Measurements from ENCODE around the gene CCDC187. TPM values are rescaled to one million over a fixed set of nuclear protein-coding genes. Genes with fewer than 3 reads are reported as not detected.
A peak's percentile ranks its signal among the peaks of the same experiment; 100 is the strongest.

The CCDC187 gene
- total and polyA plus RNA-seq, 2 of the 8 experiments (the other 6 are each of a cell fraction or from before 2014, with no cell fraction given) = 0.02 TPM; not detected in 1

DNA sequence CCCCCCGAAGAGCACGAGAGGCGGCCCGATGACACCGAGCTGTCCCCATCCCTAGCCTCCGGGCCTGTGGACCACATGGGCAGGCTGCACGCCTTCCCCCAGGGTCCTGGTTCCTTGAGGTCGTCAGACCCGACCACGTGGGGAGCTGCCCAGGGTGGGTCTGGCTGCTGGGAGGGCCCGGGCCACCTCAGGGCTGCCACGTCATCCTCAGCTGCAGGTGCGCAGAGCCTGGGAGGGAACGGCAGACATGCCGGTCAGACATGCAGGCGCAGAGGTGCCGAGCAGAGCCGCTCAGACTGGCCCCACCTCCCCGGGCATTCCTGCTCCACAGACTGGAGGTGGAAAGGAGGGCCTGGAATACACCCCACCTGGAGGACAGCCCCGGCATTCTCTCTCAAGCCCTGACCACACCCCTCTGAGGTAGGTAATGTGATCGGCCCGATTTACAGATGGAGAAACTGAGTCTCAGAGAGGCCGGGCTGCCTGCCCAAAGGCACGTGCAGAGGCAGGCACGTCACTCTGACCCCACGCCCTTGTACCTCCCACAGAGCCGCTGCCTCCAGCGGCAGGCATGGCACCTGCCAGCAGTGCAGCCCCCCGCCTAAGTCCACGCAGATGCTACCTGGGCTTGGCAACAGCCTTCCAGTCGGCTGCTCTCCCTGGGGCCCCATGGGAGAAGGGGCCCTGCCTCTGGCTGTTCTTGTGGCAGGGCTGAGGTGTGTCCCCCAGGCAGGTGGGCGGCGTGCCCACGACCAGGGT, 649 bp downstream of the CCDC187 start:
- Histone ChIP-seq H3K18ac (ENCODE audit: extremely low read depth, low read length) (no peak overlapping the region), H3K79me1 (ENCODE audit: low read depth, low read length) (no peaks in the 10 kb centered on the region; the same call in 1 of the 2 replicates), H3K36me3 (ENCODE audit: control insufficient read depth in 2 of 4, insufficient read depth in 4 of 4, low read length in 3 of 4) (no peaks in the 10 kb centered on the region), H3K27me3 (replicated peaks in 1 of 4; ENCODE audit: control insufficient read depth in 3 of 4, extremely low read depth in 1 of 4, insufficient read depth in 3 of 4, low read length in 3 of 4) (no peaks in the 10 kb centered on the region; a peak in 1 of 7 replicates), H2BK5ac (ENCODE audit: low read depth, low read length) (no peak overlapping the region), H3K56ac (replicated peaks; ENCODE audit: insufficient read length, low read depth, low read length) (no peak overlapping the region), H3K23ac (ENCODE audit: insufficient read length) (no peak overlapping the region), H2AFZ (ENCODE audit: low read length) (no peak overlapping the region), H3K4ac (replicated peaks; ENCODE audit: insufficient read length, low read depth, low read length) (no peak overlapping the region), H3K9me3 (ENCODE audit: insufficient read depth in 2 of 2, low read depth in 1 of 2, low read length in 1 of 2) (no peaks in the 10 kb centered on the region), H3K4me2 (ENCODE audit: insufficient read depth in 1 of 2, low read depth in 2 of 2, low read length in 2 of 2) (no peak overlapping the region), H3K4me3 (ENCODE audit: extremely low read depth in 1 of 4, insufficient read depth in 2 of 4, low read depth in 3 of 4, low read length in 4 of 4) (no peak overlapping the region), H2BK12ac (ENCODE audit: low read depth, low read length) (no peak overlapping the region), H2AK5ac (ENCODE audit: low read depth, low read length) (no peak overlapping the region), H4K5ac (ENCODE audit: insufficient read length, low read depth, low read length) (no peak overlapping the region), H4K20me1 (replicated peaks in 1 of 2; ENCODE audit: control insufficient read depth in 1 of 2, insufficient read depth in 2 of 2, low read length in 2 of 2) (peaks cover 0 to 9% of the 10 kb centered on the region in 2 experiments), H2BK20ac (ENCODE audit: low read length) (no peak overlapping the region), H3K27ac (ENCODE audit: low read depth, low read length) (no peak overlapping the region), H4K8ac (ENCODE audit: extremely low read depth, insufficient read depth, low read length) (peak overlapping the region; percentile 51; the same call in 1 of the 2 replicates), H2BK15ac (ENCODE audit: low read length) (no peak overlapping the region), H3K4me1 (replicated peaks in 1 of 4; ENCODE audit: control insufficient read depth in 3 of 4, insufficient read depth in 4 of 4, low read length in 3 of 4) (no peaks in the 10 kb centered on the region; a peak in 1 of 7 replicates), H3K9ac (replicated peaks in 1 of 4; ENCODE audit: extremely low read depth in 1 of 4, low read depth in 3 of 4, low read length in 3 of 4) (no peak overlapping the region), H3K79me2 (ENCODE audit: control insufficient read depth in 1 of 2, insufficient read depth in 2 of 2, low read length in 2 of 2) (no peaks in the 10 kb centered on the region), H3K23me2 (ENCODE audit: low read depth, low read length) (peaks cover 12% of the 10 kb centered on the region), H3K14ac (ENCODE audit: insufficient read length) (no peak overlapping the region), H4K91ac (replicated peaks; ENCODE audit: insufficient read length, low read length) (no peak overlapping the region), H2BK120ac (replicated peaks; ENCODE audit: low read depth, low read length) (no peak overlapping the region)
- POLR2A ChIA-PET (ENCODE audit: partially characterized antibody) = no interaction called here
- FAIRE-seq (no peak), DNase-seq (ENCODE audit: low read depth in 1 of 2, low spot score in 2 of 2) (no peak)
- CTCF ChIA-PET (ENCODE audit: partially characterized antibody) = interaction anchor here (1.0 to 2.1 kb wide), 2 partner anchors 10 to 25 kb away, joined by 3 to 6 read pairs; no protein-coding TSS in a partner anchor
- WGBS, 2 experiments (ENCODE audit: extremely low coverage in 1 of 2, insufficient coverage in 1 of 2, insufficient read length in 1 of 2, insufficient replicate concordance in 2 of 2, low coverage in 1 of 2, low lambda C conversion rate in 2 of 2, missing lambda C conversion rate in 1 of 2) = 92% methylated on average over 33 of the region's 34 CpGs; no CpG with 5 or more reads in 1 of the 2 experiments
- TF ChIP-seq HDAC2 (IDR thresholded peaks at IDR 0.05; ENCODE audit: borderline replicate concordance in 1 of 2, low read depth in 2 of 2, low read length in 2 of 2) (no peak), TAF1 (IDR thresholded peaks at IDR 0.05; ENCODE audit: low read depth, low read length) (no peak), CBX5 (IDR thresholded peaks at IDR 0.05; ENCODE audit: low read depth, low read length) (no peak), SAP30 (IDR thresholded peaks at IDR 0.05; ENCODE audit: insufficient read depth, insufficient replicate concordance, low read length) (no peak), RXRA (IDR thresholded peaks at IDR 0.05; ENCODE audit: insufficient read depth, low read depth, low read length) (no peak), TBP (IDR thresholded peaks at IDR 0.05; ENCODE audit: low read depth, low read length) (no peak), CHD2 (IDR thresholded peaks at IDR 0.05; ENCODE audit: low read length) (no peak), CBX8 (IDR thresholded peaks at IDR 0.05; ENCODE audit: borderline replicate concordance, low read depth, low read length) (no peak), RAD21 (IDR thresholded peaks at IDR 0.05 in 1 of 2, conservative IDR thresholded peaks at IDR 0.05 in 1 of 2; ENCODE audit: low read depth in 2 of 2, low read length in 2 of 2) (no peak), PHF8 (conservative IDR thresholded peaks at IDR 0.05; ENCODE audit: low read depth, low read length) (no peak), SIN3A (conservative IDR thresholded peaks at IDR 0.05 in 1 of 2, IDR thresholded peaks at IDR 0.05 in 1 of 2; ENCODE audit: low read depth in 1 of 2, low read length in 2 of 2) (no peak)
